Fibroblast of the conjunctiva (primary cell): ENCODE results near the gene CUL9.

Experiments
- DNase-seq: peaks from one replicate; pipeline ENCODE4 v3.0.0-alpha.2; 2010; ENCODE audit warnings: low read depth

CUL9 gene

GRCh38 chr6:43200541-43200940 is 18.5 kb downstream of the CUL9 start:
- no peak for DNase-seq

- DNase-seq, result no peak
Measured at GRCh38 chr6:43202451-43202850, 20.5 kb downstream of the CUL9 start.

GRCh38 chr6:43203029-43203717 is 21.2 kb downstream of the CUL9 start:
- DNase-seq, result no peak

- no peak for DNase-seq
Measured at GRCh38 chr6:43203718-43204095, 21.7 kb downstream of the CUL9 start.

- no peak for DNase-seq
Measured at GRCh38 chr6:43204271-43205105, 22.5 kb downstream of the CUL9 start.

- no peak for DNase-seq
Measured at GRCh38 chr6:43205849-43206248, 23.9 kb downstream of the CUL9 start.

- no peak for DNase-seq
Measured at GRCh38 chr6:43207286-43207685, 25.3 kb downstream of the CUL9 start.

- DNase-seq, result no peak
Measured at GRCh38 chr6:43211955-43212354, 30.0 kb downstream of the CUL9 start.

GRCh38 chr6:43213431-43213830 is 31.4 kb downstream of the CUL9 start:
- no peak for DNase-seq

GRCh38 chr6:43215066-43215465 is 33.1 kb downstream of the CUL9 start:
- no peak for DNase-seq

- DNase-seq, result no peak
Measured at GRCh38 chr6:43216200-43216599, 34.2 kb downstream of the CUL9 start.

GRCh38 chr6:43217351-43217750 is 35.4 kb downstream of the CUL9 start:
- no peak for DNase-seq

- DNase-seq, result no peak
Measured at GRCh38 chr6:43219119-43219518, 37.1 kb downstream of the CUL9 start.

- no peak for DNase-seq
Measured at GRCh38 chr6:43219814-43220213, 37.8 kb downstream of the CUL9 start.

- DNase-seq, result no peak
Measured at GRCh38 chr6:43220439-43220951, 38.5 kb downstream of the CUL9 start.

GRCh38 chr6:43221046-43221972 is 39.3 kb downstream of the CUL9 start:
- DNase-seq, result no peak

GRCh38 chr6:43222418-43223059 is 40.5 kb downstream of the CUL9 start:
- no peak for DNase-seq

GRCh38 chr6:43223175-43223574 is 41.2 kb downstream of the CUL9 start:
- no peak for DNase-seq

- no peak for DNase-seq
Measured at GRCh38 chr6:43226192-43226851, 44.3 kb downstream of the CUL9 start.

- peak; percentile 37 for DNase-seq
Measured at GRCh38 chr6:43228951-43229802, 47.2 kb downstream of the CUL9 start, which contains the start of gene DNPH1. TSS of gene DNPH1 (minus strand) at chr6:43229481. CDS start at chr6:43229456, 25 bp downstream.
